ENCODE data around the gene SYNGR4.
"Not testable (repeated sequence)": the region's sequence is repeated elsewhere in the genome, so short reads cannot be mapped to it uniquely, and the experiment has no call there.

Gene SYNGR4

GRCh38 chr19:48371771-48372170 lies 7.6 kb downstream of the SYNGR4 start:
- not testable (repeated sequence) for DNase-seq

- no peak for DNase-seq
Observed at GRCh38 chr19:48372904-48373303, 8.7 kb downstream of the SYNGR4 start.

- no peak for DNase-seq
Observed at GRCh38 chr19:48373567-48373966, 9.4 kb downstream of the SYNGR4 start.

GRCh38 chr19:48378194-48378570 lies 14.0 kb downstream of the SYNGR4 start:
- no peak for DNase-seq

- no peak for DNase-seq
Observed at GRCh38 chr19:48379058-48379457, 14.9 kb downstream of the SYNGR4 start.

- no peak for DNase-seq
Observed at GRCh38 chr19:48381178-48381950, 17.2 kb downstream of the SYNGR4 start.

- no peak for DNase-seq
Observed at GRCh38 chr19:48382286-48382685, 18.1 kb downstream of the SYNGR4 start.

- no peak for DNase-seq
Observed at GRCh38 chr19:48385461-48386087, 21.4 kb downstream of the SYNGR4 start.

- DNase-seq: no peak
Observed at GRCh38 chr19:48386981-48387380, 22.8 kb downstream of the SYNGR4 start.

- DNase-seq: peak; percentile 46
Observed at GRCh38 chr19:48390188-48391099, 26.3 kb downstream of the SYNGR4 start.

- DNase-seq: peak; percentile 70
Observed at GRCh38 chr19:48391100-48392005, 27.2 kb downstream of the SYNGR4 start, which contains the start of gene KDELR1. Gene KDELR1, minus strand, starts transcription at chr19:48391551. Its CDS starts 193 bp downstream, at chr19:48391358.

- not testable (repeated sequence) for DNase-seq
Observed at GRCh38 chr19:48392006-48392344, 27.8 kb downstream of the SYNGR4 start.

GRCh38 chr19:48392860-48393558 lies 28.8 kb downstream of the SYNGR4 start:
- DNase-seq: no peak

- peak; percentile 18 for DNase-seq
Observed at GRCh38 chr19:48393559-48394330, 29.6 kb downstream of the SYNGR4 start, which contains the start of gene GRIN2D. Gene GRIN2D, plus strand, starts transcription at chr19:48393668. Its CDS starts 4,725 bp downstream, at chr19:48398393.

- DNase-seq: no peak
Observed at GRCh38 chr19:48394331-48395169, 30.4 kb downstream of the SYNGR4 start.

- DNase-seq: no peak
Observed at GRCh38 chr19:48395170-48395455, 30.9 kb downstream of the SYNGR4 start.

GRCh38 chr19:48395499-48395898 lies 31.3 kb downstream of the SYNGR4 start:
- DNase-seq: no peak

GRCh38 chr19:48396016-48396823 lies 32.1 kb downstream of the SYNGR4 start:
- DNase-seq: no peak

GRCh38 chr19:48396824-48397176 lies 32.6 kb downstream of the SYNGR4 start:
- DNase-seq: no peak

All from effector CD4-positive, alpha-beta T cell (primary cell).